HEK293 (cell line): Measurements from ENCODE around the gene DDX28.

Experiments used
- ZNF639 ChIP-seq: fragments of 450-650 bp; formaldehyde crosslinking; IDR thresholded peaks from 2 replicates; pipeline ENCODE4 v1.5.1; 2016; ENCODE audit warnings: missing biosample characterization, missing genetic modification characterization
- ZNF660 ChIP-seq: fragments of 450-650 bp; IDR thresholded peaks from 2 replicates; pipeline ENCODE4 v1.5.1; 2018; ENCODE audit warnings: missing biosample characterization, mild to moderate bottlenecking, missing genetic modification characterization
- ZNF747 ChIP-seq: fragments of 450-650 bp; formaldehyde crosslinking; IDR thresholded peaks from 2 replicates; pipeline ENCODE4 v1.5.1; 2016; ENCODE audit warnings: missing biosample characterization, missing genetic modification characterization

DNA sequence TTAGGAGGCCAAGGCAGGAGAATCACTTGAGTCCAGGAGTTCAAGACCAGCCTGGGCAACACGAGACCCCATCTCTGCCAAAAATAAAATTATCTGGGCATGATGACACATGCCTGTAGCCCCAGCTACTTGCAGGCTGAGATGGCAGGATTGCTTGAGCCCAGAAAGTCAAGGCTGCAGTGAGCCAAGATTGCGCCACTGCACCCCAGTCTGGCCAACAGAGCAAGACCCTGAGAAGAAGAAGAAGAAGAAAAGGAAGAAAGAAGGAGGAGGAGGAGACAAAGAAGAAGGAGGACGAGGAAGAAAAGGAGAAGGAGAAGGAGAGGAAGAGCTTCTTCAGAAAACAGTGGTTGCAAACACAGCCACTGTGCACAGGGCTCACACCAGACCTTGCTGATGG lies 34.4 kb downstream of the DDX28 start:
- TF ChIP-seq ZNF660 (tag by site-specific recombination): no peak
- no peak for TF ChIP-seq ZNF639 (tag by site-specific recombination)
- TF ChIP-seq ZNF747 (tag by site-specific recombination): no peak
